Spleen (tissue), 11 donors: Measurements from ENCODE around the gene TMPRSS6. TPM values are rescaled to one million over a fixed set of nuclear protein-coding genes. Genes with fewer than 3 reads are reported as not detected.

Experiments
- DNase-seq: peaks from one replicate; pipeline ENCODE4 v3.0.0-alpha.2; 2020
- H3K27ac ChIP-seq, 8 donors: fragments of 200-600 bp; sonication (generic) in 7 of 8; 1 replicate in 4 of 8; 2 replicates in 4 of 8; pipeline versions ENCODE4 v1.5.0 to v1.8.0; 2016 to 2021; ENCODE audit warnings: inconsistent platforms in 4 of 8, mild to moderate bottlenecking in 4 of 8, moderate library complexity in 1 of 8
- H3K27me3 ChIP-seq, 7 donors: fragments of 200-600 bp; sonication (generic) in 6 of 7; replicated peaks in 1 of 7; 1 replicate in 4 of 7; 2 replicates in 3 of 7; pipeline versions ENCODE4 v1.5.0 to v1.8.0; 2016 to 2021; ENCODE audit warnings: inconsistent platforms in 3 of 7, mild to moderate bottlenecking in 1 of 7
- H3K36me3 ChIP-seq, 6 donors: fragments of 200-600 bp; sonication (generic) in 5 of 6; 1 replicate in 4 of 6; 2 replicates in 2 of 6; pipeline versions ENCODE4 v1.5.0 to v1.8.0; 2016 to 2021; ENCODE audit warnings: inconsistent platforms in 2 of 6
- H3K4me1 ChIP-seq, 6 donors: fragments of 200-600 bp; sonication (generic) in 5 of 6; 1 replicate in 3 of 6; 2 replicates in 3 of 6; pipeline versions ENCODE4 v1.5.0 to v1.8.0; 2016 to 2021; ENCODE audit warnings: inconsistent platforms in 3 of 6
- H3K4me3 ChIP-seq, 8 donors: fragments of 200-600 bp; sonication (generic) in 7 of 8; 1 replicate in 4 of 8; 2 replicates in 4 of 8; pipeline versions ENCODE4 v1.5.0 to v1.8.0; 2016 to 2021; ENCODE audit warnings: inconsistent platforms in 4 of 8, mild to moderate bottlenecking in 4 of 8, moderate library complexity in 2 of 8
- H3K9me3 ChIP-seq, 8 donors: fragments of 200-600 bp; sonication (generic) in 7 of 8; 1 replicate in 4 of 8; 2 replicates in 4 of 8; pipeline versions ENCODE4 v1.5.0 to v1.8.0; 2016 to 2021; ENCODE audit warnings: inconsistent platforms in 4 of 8
- CTCF ChIP-seq, 11 experiments: fragments of 200-600 bp in 7 of 11; fragments of 450-650 bp in 4 of 11; sonication (generic) in 4 of 11; IDR thresholded peaks in 8 of 11; conservative IDR thresholded peaks in 3 of 11; 1 replicate in 7 of 11; 2 replicates in 4 of 11; pipeline versions ENCODE4 v1.4.0 to v1.8.0; 2016 to 2021; ENCODE audit warnings: antibody characterized with exemption in 11 of 11, inconsistent platforms in 4 of 11, mild to moderate bottlenecking in 1 of 11
- POLR2A ChIP-seq, 3 donors: fragments of 450-650 bp; IDR thresholded peaks; one replicate each; pipeline ENCODE4 v1.5.1; 2017; ENCODE audit warnings: antibody characterized with exemption in 3 of 3, mild to moderate bottlenecking in 1 of 3
- POLR2AphosphoS5 ChIP-seq, 3 donors: sonication (generic); formaldehyde crosslinking; IDR thresholded peaks; one replicate each; pipeline ENCODE4 v1.5.1; 2017; ENCODE audit warnings: antibody characterized with exemption in 3 of 3
- WGBS, 5 donors: extraction: QIAGEN DNeasy Blood & Tissue Kit in 3 of 5; methylation state at CpG; one replicate each; pipeline versions ENCODE4 v1.1.5 to v1.1.7; 2013 to 2018; 5-methylcytosine and 5-hydroxymethylcytosine counted together
- intact Hi-C: fragments of 100-400 bp; cut with DNase I; formaldehyde crosslinking; loops from one replicate; pipeline ENCODE4 v1.15.0; 2023; ENCODE audit warnings: low total_unique reads
- polyA plus RNA-seq, 3 donors: library from polyadenylated mRNA; stranded (reverse); fragments of 200-250 nt; gene quantifications; one replicate each; pipeline ENCODE4 v1.2.1, GENCODE V29; 2013
- total RNA-seq, 7 donors: library from RNA; depleted of rRNA in 3 of 7; stranded (reverse); fragments of >200 nt in 3 of 7; fragmentation: NEBNext Ultra II Directional in 4 of 7; extraction: Animal tissue kit (Norgen Biotek cat#: 25700) in 4 of 7; gene quantifications; one replicate each; pipeline versions ENCODE4 v1.1.0 to v1.2.1, GENCODE V29; 2016 to 2021
- donor health status: healthy with polysubstance abuse.
- donor health status: DM: no; HTN: no; CAD: no; lungs with moderate emphysema.
- donor health status: DM: no; HTN: no; CAD: no.
- donor health status: Bipolar disorder and iron deficiency.
- donor health status: healthy.
- donor health status: DM: no; HTN: no; CAD: no.
- donor health status: DM: yes; HTN: yes; CAD: no.

TMPRSS6 gene
- total and polyA plus RNA-seq, 10 donors = 0.09 to 0.55 (median 0.28) TPM; not detected in 5

GRCh38 chr22:37057796-37058510, 51.6 kb downstream of the TMPRSS6 start:
- intact Hi-C loops = no loop called here
- 90 to 98% (median 91%) methylated on average over 7 to 12 of the region's 12 CpGs for WGBS, 5 donors
- Histone ChIP-seq H3K27ac (no peak overlapping the region), H3K9me3 (no peaks in the 10 kb centered on the region), H3K27me3 (no peaks in the 10 kb centered on the region), H3K4me3 (no peak overlapping the region), H3K36me3 (peaks cover 0 to 94% (median 33%) of the 10 kb centered on the region in 6 donors), H3K4me1 (peaks cover 0 to 10% (median 4%) of the 10 kb centered on the region in 6 donors)
- TF ChIP-seq POLR2AphosphoS5 (IDR thresholded peaks at IDR 0.05) = no peak
- no peak for TF ChIP-seq POLR2A (IDR thresholded peaks at IDR 0.05)
- TF ChIP-seq CTCF (IDR thresholded peaks at IDR 0.05 in 8 of 11, conservative IDR thresholded peaks at IDR 0.05 in 3 of 11) = no peak
- DNase-seq = no peak

DNA sequence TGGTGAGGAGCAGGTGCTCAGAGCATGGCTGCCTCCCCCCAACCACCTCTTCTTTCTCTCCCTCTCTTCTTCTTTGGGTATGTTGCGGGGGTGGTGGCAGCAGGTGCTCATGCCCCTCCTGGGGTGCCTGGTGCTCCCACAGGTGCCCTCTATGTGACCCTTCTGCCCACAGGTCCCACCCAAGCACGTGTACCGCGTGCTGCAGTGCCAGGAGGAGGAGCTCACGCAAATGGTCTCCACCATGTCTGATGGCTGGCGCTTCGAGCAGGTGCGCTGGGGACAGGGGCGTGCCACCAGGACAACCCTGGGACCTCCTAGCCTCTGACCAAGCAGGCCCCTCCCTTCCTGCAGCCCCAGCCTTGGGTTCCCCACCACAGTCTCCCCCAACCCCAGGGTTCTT, 52.3 kb downstream of the TMPRSS6 start:
- intact Hi-C loops = no loop called here
- peaks cover 0 to 4% (median 0%) of the 10 kb centered on the region in 7 donors for H3K27me3 ChIP-seq
- peaks cover 0 to 89% (median 33%) of the 10 kb centered on the region in 6 donors for H3K36me3 ChIP-seq
- TF ChIP-seq CTCF (IDR thresholded peaks at IDR 0.05 in 8 of 11, conservative IDR thresholded peaks at IDR 0.05 in 3 of 11) (no peak), POLR2A (IDR thresholded peaks at IDR 0.05) (no peak), POLR2AphosphoS5 (IDR thresholded peaks at IDR 0.05) (no peak)
- no peak for DNase-seq
- H3K4me1 ChIP-seq = peaks cover under 1 to 17% (median 11%) of the 10 kb centered on the region in 6 donors
- 74 to 99% (median 85%) methylated on average over 7 to 9 of the region's 9 CpGs for WGBS, 5 donors
- H3K4me3 ChIP-seq = no peak overlapping the region
- no peak overlapping the region for H3K27ac ChIP-seq
- H3K9me3 ChIP-seq = no peaks in the 10 kb centered on the region

DNA sequence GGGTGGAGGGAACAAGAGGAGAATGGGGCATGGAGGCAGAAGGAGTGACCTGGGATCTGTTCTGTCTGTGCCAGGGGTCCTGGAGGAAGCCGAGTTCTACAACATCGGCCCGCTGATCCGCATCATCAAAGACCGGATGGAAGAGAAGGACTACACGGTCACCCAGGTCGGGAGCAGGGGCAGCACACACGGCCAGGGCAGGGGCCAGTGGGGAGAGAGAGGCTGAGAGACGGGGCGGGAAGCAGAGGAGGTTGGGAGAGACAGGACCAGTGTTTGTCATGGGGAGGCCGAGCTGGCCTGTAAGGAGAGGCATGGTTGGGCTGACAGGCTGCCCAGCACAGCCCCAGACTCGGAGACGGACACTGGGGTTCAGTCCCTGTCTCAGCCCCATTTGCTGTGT, 53.3 kb downstream of the TMPRSS6 start:
- TF ChIP-seq POLR2AphosphoS5 (IDR thresholded peaks at IDR 0.05) = no peak
- no peak for TF ChIP-seq CTCF (IDR thresholded peaks at IDR 0.05 in 8 of 11, conservative IDR thresholded peaks at IDR 0.05 in 3 of 11)
- TF ChIP-seq POLR2A (IDR thresholded peaks at IDR 0.05) = no peak
- H3K4me1 ChIP-seq = peaks cover 4 to 27% (median 19%) of the 10 kb centered on the region in 6 donors
- H3K4me3 ChIP-seq = no peak overlapping the region
- WGBS, 5 donors = 95 to 98% (median 97%) methylated on average over 13 of the region's 13 CpGs
- H3K36me3 ChIP-seq = peaks cover 0 to 80% (median 33%) of the 10 kb centered on the region in 6 donors
- no peak overlapping the region for H3K27ac ChIP-seq
- DNase-seq = no peak
- H3K27me3 ChIP-seq = peaks cover 0 to 14% (median 0%) of the 10 kb centered on the region in 7 donors
- no peaks in the 10 kb centered on the region for H3K9me3 ChIP-seq
- intact Hi-C loops = no loop called here

GRCh38 chr22:37054600-37055365, 54.7 kb downstream of the TMPRSS6 start:
- TF ChIP-seq POLR2AphosphoS5 (IDR thresholded peaks at IDR 0.05) = no peak
- TF ChIP-seq CTCF (IDR thresholded peaks at IDR 0.05 in 8 of 11, conservative IDR thresholded peaks at IDR 0.05 in 3 of 11) = no peak
- no peak for TF ChIP-seq POLR2A (IDR thresholded peaks at IDR 0.05)
- intact Hi-C loops = no loop called here
- Histone ChIP-seq H3K4me3 (no peak overlapping the region), H3K27ac (no peak overlapping the region), H3K9me3 (no peaks in the 10 kb centered on the region), H3K27me3 (peaks cover 0 to 23% (median 0%) of the 10 kb centered on the region in 7 donors), H3K4me1 (peaks cover 4 to 40% (median 27%) of the 10 kb centered on the region in 6 donors), H3K36me3 (peaks cover 0 to 66% (median 31%) of the 10 kb centered on the region in 6 donors)
- no peak for DNase-seq
- WGBS, 5 donors = 88 to 97% (median 94%) methylated on average over 18 to 20 of the region's 20 CpGs
